Measurements from ENCODE around the gene CELF2.

- TF ChIP-seq, protein P1, sequence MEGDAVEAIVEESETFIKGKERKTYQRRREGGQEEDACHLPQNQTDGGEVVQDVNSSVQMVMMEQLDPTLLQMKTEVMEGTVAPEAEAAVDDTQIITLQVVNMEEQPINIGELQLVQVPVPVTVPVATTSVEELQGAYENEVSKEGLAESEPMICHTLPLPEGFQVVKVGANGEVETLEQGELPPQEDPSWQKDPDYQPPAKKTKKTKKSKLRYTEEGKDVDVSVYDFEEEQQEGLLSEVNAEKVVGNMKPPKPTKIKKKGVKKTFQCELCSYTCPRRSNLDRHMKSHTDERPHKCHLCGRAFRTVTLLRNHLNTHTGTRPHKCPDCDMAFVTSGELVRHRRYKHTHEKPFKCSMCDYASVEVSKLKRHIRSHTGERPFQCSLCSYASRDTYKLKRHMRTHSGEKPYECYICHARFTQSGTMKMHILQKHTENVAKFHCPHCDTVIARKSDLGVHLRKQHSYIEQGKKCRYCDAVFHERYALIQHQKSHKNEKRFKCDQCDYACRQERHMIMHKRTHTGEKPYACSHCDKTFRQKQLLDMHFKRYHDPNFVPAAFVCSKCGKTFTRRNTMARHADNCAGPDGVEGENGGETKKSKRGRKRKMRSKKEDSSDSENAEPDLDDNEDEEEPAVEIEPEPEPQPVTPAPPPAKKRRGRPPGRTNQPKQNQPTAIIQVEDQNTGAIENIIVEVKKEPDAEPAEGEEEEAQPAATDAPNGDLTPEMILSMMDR (tag by site-specific recombination; IDR thresholded peaks at IDR 0.05): no peak
- TF ChIP-seq TCF7L2 (IDR thresholded peaks at IDR 0.05; ENCODE audit: borderline replicate concordance, low read depth, low read length): no peak
- TF ChIP-seq ZEB2 (tag by site-specific recombination; IDR thresholded peaks at IDR 0.05): no peak
- no peak for TF ChIP-seq ZNF354C (tag by site-specific recombination; IDR thresholded peaks at IDR 0.05; ENCODE audit: borderline replicate concordance, low read depth)
- no peak for TF ChIP-seq ATF2 (tag by site-specific recombination; IDR thresholded peaks at IDR 0.05; ENCODE audit: low read depth)
- no peak for TF ChIP-seq ZNF555 (tag by site-specific recombination; conservative IDR thresholded peaks at IDR 0.05)
- TF ChIP-seq, protein P2, sequence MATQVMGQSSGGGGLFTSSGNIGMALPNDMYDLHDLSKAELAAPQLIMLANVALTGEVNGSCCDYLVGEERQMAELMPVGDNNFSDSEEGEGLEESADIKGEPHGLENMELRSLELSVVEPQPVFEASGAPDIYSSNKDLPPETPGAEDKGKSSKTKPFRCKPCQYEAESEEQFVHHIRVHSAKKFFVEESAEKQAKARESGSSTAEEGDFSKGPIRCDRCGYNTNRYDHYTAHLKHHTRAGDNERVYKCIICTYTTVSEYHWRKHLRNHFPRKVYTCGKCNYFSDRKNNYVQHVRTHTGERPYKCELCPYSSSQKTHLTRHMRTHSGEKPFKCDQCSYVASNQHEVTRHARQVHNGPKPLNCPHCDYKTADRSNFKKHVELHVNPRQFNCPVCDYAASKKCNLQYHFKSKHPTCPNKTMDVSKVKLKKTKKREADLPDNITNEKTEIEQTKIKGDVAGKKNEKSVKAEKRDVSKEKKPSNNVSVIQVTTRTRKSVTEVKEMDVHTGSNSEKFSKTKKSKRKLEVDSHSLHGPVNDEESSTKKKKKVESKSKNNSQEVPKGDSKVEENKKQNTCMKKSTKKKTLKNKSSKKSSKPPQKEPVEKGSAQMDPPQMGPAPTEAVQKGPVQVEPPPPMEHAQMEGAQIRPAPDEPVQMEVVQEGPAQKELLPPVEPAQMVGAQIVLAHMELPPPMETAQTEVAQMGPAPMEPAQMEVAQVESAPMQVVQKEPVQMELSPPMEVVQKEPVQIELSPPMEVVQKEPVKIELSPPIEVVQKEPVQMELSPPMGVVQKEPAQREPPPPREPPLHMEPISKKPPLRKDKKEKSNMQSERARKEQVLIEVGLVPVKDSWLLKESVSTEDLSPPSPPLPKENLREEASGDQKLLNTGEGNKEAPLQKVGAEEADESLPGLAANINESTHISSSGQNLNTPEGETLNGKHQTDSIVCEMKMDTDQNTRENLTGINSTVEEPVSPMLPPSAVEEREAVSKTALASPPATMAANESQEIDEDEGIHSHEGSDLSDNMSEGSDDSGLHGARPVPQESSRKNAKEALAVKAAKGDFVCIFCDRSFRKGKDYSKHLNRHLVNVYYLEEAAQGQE (tag by site-specific recombination; IDR thresholded peaks at IDR 0.05): no peak
- no peak for TF ChIP-seq ZNF214 (tag by site-specific recombination; IDR thresholded peaks at IDR 0.05; ENCODE audit: borderline replicate concordance)
- TF ChIP-seq ZNF133 (tag by site-specific recombination; IDR thresholded peaks at IDR 0.05): no peak
- TF ChIP-seq, protein P3, sequence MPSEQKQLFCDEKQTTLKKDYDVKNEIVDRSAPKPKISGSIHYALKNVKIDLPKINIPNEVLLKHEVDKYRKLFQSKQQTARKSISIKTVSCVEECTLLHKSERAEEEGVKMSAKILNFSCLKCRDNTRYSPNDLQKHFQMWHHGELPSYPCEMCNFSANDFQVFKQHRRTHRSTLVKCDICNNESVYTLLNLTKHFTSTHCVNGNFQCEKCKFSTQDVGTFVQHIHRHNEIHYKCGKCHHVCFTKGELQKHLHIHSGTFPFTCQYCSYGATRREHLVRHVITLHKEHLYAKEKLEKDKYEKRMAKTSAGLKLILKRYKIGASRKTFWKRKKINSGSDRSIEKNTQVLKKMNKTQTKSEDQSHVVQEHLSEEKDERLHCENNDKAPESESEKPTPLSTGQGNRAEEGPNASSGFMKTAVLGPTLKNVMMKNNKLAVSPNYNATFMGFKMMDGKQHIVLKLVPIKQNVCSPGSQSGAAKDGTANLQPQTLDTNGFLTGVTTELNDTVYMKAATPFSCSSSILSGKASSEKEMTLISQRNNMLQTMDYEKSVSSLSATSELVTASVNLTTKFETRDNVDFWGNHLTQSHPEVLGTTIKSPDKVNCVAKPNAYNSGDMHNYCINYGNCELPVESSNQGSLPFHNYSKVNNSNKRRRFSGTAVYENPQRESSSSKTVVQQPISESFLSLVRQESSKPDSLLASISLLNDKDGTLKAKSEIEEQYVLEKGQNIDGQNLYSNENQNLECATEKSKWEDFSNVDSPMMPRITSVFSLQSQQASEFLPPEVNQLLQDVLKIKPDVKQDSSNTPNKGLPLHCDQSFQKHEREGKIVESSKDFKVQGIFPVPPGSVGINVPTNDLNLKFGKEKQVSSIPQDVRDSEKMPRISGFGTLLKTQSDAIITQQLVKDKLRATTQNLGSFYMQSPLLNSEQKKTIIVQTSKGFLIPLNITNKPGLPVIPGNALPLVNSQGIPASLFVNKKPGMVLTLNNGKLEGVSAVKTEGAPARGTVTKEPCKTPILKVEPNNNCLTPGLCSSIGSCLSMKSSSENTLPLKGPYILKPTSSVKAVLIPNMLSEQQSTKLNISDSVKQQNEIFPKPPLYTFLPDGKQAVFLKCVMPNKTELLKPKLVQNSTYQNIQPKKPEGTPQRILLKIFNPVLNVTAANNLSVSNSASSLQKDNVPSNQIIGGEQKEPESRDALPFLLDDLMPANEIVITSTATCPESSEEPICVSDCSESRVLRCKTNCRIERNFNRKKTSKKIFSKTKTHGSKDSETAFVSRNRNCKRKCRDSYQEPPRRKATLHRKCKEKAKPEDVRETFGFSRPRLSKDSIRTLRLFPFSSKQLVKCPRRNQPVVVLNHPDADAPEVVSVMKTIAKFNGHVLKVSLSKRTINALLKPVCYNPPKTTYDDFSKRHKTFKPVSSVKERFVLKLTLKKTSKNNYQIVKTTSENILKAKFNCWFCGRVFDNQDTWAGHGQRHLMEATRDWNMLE (tag by site-specific recombination; conservative IDR thresholded peaks at IDR 0.05; ENCODE audit: low read depth): no peak
- TF ChIP-seq ZNF670 (tag by site-specific recombination; IDR thresholded peaks at IDR 0.05; ENCODE audit: low read depth): no peak
These were observed 311.5 kb downstream of the CELF2 start for GRCh38 chr10:11329062-11329673.
